Measurements from ENCODE around the gene TMEM115. TPM values are rescaled to one million over a fixed set of nuclear protein-coding genes. Genes with fewer than 3 reads are reported as not detected.

Gene TMEM115
- 33.1 and 38.7 TPM in 2 replicates for total RNA-seq (2014; rRNA removed; shearing (Covaris generic))

- DNase-seq: peak; percentile 99
- peaks cover 5% of the 10 kb centered on the region; the same call in 1 of the 2 replicates for H3K27me3 ChIP-seq (ENCODE audit: control insufficient read depth, insufficient read depth, low read length)
- H3K36me3 ChIP-seq (replicated peaks; ENCODE audit: control insufficient read depth, insufficient read depth, low read length): peaks cover 13% of the 10 kb centered on the region
- H3K4me3 ChIP-seq (ENCODE audit: insufficient read depth, low read depth, low read length): peak within 1 kb of the TSS; percentile 94
Measured at GRCh38 chr3:50358911-50359759, at the start of gene TMEM115. TSS of gene TMEM115 (minus strand) at chr3:50359521. CDS start at chr3:50359063, 458 bp downstream.

GRCh38 chr3:50408443-50408944 lies 49.2 kb upstream of the TMEM115 start:
- no peak for DNase-seq
- H3K4me3 ChIP-seq (ENCODE audit: insufficient read depth, low read depth, low read length): no peak overlapping the region
- H3K27me3 ChIP-seq (ENCODE audit: control insufficient read depth, insufficient read depth, low read length): no peaks in the 10 kb centered on the region
- H3K36me3 ChIP-seq (replicated peaks; ENCODE audit: control insufficient read depth, insufficient read depth, low read length): no peaks in the 10 kb centered on the region

GRCh38 chr3:50406487-50406886 lies 47.2 kb upstream of the TMEM115 start:
- H3K4me3 ChIP-seq (ENCODE audit: insufficient read depth, low read depth, low read length): no peak overlapping the region
- no peaks in the 10 kb centered on the region for H3K27me3 ChIP-seq (ENCODE audit: control insufficient read depth, insufficient read depth, low read length)
- no peak for DNase-seq
- no peaks in the 10 kb centered on the region for H3K36me3 ChIP-seq (replicated peaks; ENCODE audit: control insufficient read depth, insufficient read depth, low read length)

- no peak overlapping the region for H3K4me3 ChIP-seq (ENCODE audit: insufficient read depth, low read depth, low read length)
- DNase-seq: peak; percentile 91
- no peaks in the 10 kb centered on the region for H3K36me3 ChIP-seq (replicated peaks; ENCODE audit: control insufficient read depth, insufficient read depth, low read length)
- no peaks in the 10 kb centered on the region for H3K27me3 ChIP-seq (ENCODE audit: control insufficient read depth, insufficient read depth, low read length)
Measured at GRCh38 chr3:50405249-50405648, 45.9 kb upstream of the TMEM115 start.

- H3K4me3 ChIP-seq (ENCODE audit: insufficient read depth, low read depth, low read length): no peak overlapping the region
- H3K36me3 ChIP-seq (replicated peaks; ENCODE audit: control insufficient read depth, insufficient read depth, low read length): no peaks in the 10 kb centered on the region
- DNase-seq: no peak
- H3K27me3 ChIP-seq (ENCODE audit: control insufficient read depth, insufficient read depth, low read length): no peaks in the 10 kb centered on the region
Measured at GRCh38 chr3:50401978-50402595, 42.8 kb upstream of the TMEM115 start.

- Histone ChIP-seq H3K36me3 (replicated peaks; ENCODE audit: control insufficient read depth, insufficient read depth, low read length) (no peaks in the 10 kb centered on the region), H3K4me3 (ENCODE audit: insufficient read depth, low read depth, low read length) (no peak overlapping the region), H3K27me3 (ENCODE audit: control insufficient read depth, insufficient read depth, low read length) (no peaks in the 10 kb centered on the region)
- no peak for DNase-seq
Measured at GRCh38 chr3:50396502-50396901, 37.2 kb upstream of the TMEM115 start.

GRCh38 chr3:50395070-50395860 lies 35.9 kb upstream of the TMEM115 start:
- H3K36me3 ChIP-seq (replicated peaks; ENCODE audit: control insufficient read depth, insufficient read depth, low read length): no peaks in the 10 kb centered on the region
- no peak overlapping the region for H3K4me3 ChIP-seq (ENCODE audit: insufficient read depth, low read depth, low read length)
- H3K27me3 ChIP-seq (ENCODE audit: control insufficient read depth, insufficient read depth, low read length): no peaks in the 10 kb centered on the region
- no peak for DNase-seq

GRCh38 chr3:50393061-50393460 lies 33.7 kb upstream of the TMEM115 start:
- DNase-seq: no peak
- Histone ChIP-seq H3K36me3 (replicated peaks; ENCODE audit: control insufficient read depth, insufficient read depth, low read length) (no peaks in the 10 kb centered on the region), H3K27me3 (ENCODE audit: control insufficient read depth, insufficient read depth, low read length) (no peaks in the 10 kb centered on the region), H3K4me3 (ENCODE audit: insufficient read depth, low read depth, low read length) (no peak overlapping the region)

- Histone ChIP-seq H3K27me3 (ENCODE audit: control insufficient read depth, insufficient read depth, low read length) (no peaks in the 10 kb centered on the region), H3K4me3 (ENCODE audit: insufficient read depth, low read depth, low read length) (no peak overlapping the region), H3K36me3 (replicated peaks; ENCODE audit: control insufficient read depth, insufficient read depth, low read length) (no peaks in the 10 kb centered on the region)
- DNase-seq: no peak
Measured at GRCh38 chr3:50392101-50392715, 32.9 kb upstream of the TMEM115 start.

- Histone ChIP-seq H3K27me3 (ENCODE audit: control insufficient read depth, insufficient read depth, low read length) (no peaks in the 10 kb centered on the region), H3K4me3 (ENCODE audit: insufficient read depth, low read depth, low read length) (no peak overlapping the region), H3K36me3 (replicated peaks; ENCODE audit: control insufficient read depth, insufficient read depth, low read length) (no peaks in the 10 kb centered on the region)
- DNase-seq: no peak
Measured at GRCh38 chr3:50390508-50391224, 31.3 kb upstream of the TMEM115 start.

GRCh38 chr3:50389414-50389767 lies 30.1 kb upstream of the TMEM115 start:
- Histone ChIP-seq H3K4me3 (ENCODE audit: insufficient read depth, low read depth, low read length) (no peak overlapping the region), H3K27me3 (ENCODE audit: control insufficient read depth, insufficient read depth, low read length) (no peaks in the 10 kb centered on the region), H3K36me3 (replicated peaks; ENCODE audit: control insufficient read depth, insufficient read depth, low read length) (no peaks in the 10 kb centered on the region)
- DNase-seq: no peak

- H3K4me3 ChIP-seq (ENCODE audit: insufficient read depth, low read depth, low read length): no peak overlapping the region
- H3K27me3 ChIP-seq (ENCODE audit: control insufficient read depth, insufficient read depth, low read length): no peaks in the 10 kb centered on the region
- DNase-seq: no peak
- H3K36me3 ChIP-seq (replicated peaks; ENCODE audit: control insufficient read depth, insufficient read depth, low read length): no peaks in the 10 kb centered on the region
Measured at GRCh38 chr3:50388720-50389413, 29.5 kb upstream of the TMEM115 start.

- DNase-seq: peak; percentile 96
- Histone ChIP-seq H3K4me3 (ENCODE audit: insufficient read depth, low read depth, low read length) (no peak overlapping the region), H3K27me3 (ENCODE audit: control insufficient read depth, insufficient read depth, low read length) (no peaks in the 10 kb centered on the region), H3K36me3 (replicated peaks; ENCODE audit: control insufficient read depth, insufficient read depth, low read length) (no peaks in the 10 kb centered on the region)
Measured at GRCh38 chr3:50388016-50388719, 28.8 kb upstream of the TMEM115 start.
